NCI-H1092 treated with DMSO at 0.1 percent for 48 hours (cell line): ENCODE data around the gene ANKRD11.
"Not testable (repeated sequence)": the region's sequence is repeated elsewhere in the genome, so short reads cannot be mapped to it uniquely, and the experiment has no call there.

Source experiments
- DNase-seq: peaks from one replicate; lab custom pipeline; 2025; lab: John Stamatoyannopoulos, UW

The ANKRD11 gene

DNA sequence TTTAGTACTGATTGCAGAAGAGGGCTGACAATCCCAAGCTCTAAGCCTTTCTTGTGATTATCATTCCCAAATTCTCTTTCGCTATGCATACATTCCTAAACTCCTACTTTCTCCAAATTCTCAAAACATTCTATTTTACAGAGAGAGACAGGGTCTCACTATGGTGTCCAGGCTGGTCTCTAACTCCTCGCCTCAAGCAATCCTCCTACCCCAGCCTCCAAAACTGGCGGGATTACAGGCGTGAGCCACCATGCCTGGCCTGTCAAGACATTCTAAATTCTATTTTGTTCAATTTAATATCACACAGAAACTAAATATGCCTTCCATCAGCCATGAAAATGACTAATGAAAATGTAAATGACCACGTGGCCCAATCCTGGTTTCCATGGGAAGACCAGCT, 39.8 kb downstream of the ANKRD11 start:
- DNase-seq: no peak

DNA sequence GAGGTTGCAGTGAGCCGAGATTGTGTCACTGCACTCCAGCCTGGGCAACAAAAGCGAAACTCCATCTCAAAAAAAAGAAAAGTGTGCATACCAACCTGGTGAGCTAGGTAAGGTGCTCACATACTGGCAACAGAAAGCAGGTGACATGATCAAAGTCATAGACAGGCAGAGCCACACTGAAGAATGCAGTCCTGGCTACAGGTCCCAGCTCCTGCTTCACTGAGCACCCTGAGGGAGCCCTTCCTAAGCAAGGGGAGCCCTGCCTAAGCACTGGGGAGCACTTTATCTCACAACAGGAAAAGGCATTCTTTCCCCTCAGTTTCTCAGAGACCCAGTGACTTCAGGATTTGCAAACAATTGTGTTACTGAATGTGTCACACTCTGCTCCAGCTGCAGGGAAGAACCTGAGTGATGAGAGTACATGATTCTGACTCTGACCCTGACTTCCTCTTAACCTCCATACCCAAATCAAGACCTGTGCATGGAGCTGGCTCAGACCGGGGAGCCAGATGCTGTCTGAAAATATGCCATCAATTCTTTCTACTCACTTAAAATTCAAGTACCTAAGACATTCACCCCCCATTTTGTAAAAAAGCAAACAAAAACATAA, 40.5 kb downstream of the ANKRD11 start:
- no peak for DNase-seq

DNA sequence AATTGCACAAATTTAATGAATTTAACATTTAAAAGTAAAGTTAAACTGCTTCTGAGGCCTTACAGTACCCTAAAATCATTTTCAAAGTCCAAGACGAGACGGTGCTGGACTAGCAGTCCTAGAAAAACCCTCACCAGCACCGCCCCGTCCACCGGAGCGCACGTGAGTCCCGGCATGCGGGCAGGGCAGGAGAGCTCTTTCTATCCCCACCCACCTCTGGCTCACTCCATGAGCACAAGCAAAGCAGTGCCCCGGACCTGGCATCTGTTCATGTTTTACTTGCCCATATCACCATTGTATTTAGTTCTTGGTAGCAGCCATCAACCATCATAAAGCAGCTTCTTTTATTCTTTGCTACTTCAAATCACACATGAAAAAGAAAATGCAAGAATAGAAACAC, 41.7 kb downstream of the ANKRD11 start:
- DNase-seq: no peak

DNA sequence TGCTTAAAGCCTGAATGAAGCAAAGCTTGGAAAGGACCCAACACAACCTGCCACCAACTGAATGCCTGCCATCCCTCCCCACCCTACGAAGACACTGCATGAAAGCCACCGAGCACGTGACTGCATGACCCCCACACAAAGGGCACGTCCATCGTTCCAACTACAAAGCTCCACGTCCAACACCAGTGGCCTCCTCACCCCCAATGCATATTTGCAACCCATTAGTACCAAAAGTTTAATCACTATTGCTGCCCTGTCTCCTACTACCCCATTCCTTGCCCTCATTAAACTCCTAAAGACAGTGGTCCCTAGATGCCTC, 43.4 kb downstream of the ANKRD11 start:
- DNase-seq: no peak

DNA sequence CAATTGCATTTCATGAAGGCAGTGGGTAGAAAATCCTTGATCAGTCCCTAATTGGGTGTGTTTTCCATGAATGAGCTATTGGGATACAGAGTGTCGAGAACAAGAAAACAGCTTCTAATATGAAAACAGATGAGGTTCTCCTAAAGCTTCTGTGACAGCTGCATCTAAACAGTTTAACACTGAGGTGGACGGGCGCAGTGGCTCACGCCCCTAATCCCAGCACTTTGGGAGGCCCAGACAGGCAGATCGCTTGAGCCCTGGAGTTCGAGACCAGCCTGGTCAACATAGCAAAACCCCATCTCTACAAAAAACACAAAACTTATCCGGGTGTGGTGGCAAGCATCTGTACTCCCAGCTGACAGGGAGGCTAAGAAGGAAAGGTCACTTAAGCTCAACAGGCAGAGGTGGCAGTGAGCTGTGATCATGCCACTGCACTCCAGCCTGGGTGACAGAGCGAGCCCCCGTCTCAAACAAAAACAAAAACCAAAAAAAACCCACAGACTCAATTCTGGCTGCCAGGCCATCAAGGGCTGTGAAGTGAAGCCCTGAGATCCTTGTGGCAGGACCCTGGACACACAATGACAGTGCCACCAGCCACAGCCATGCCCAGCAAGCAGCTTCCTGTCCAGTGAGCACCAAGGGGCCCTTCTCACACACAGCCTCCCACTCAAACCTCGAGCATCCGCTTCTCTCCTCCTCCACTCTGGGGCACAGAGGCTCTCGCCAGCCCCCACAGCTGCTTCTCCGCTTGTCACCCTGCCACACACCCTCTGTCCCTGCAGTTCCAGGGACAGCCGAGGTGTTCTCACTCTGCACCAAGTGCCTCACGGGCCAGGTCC, 44.0 kb downstream of the ANKRD11 start:
- no peak for DNase-seq

DNA sequence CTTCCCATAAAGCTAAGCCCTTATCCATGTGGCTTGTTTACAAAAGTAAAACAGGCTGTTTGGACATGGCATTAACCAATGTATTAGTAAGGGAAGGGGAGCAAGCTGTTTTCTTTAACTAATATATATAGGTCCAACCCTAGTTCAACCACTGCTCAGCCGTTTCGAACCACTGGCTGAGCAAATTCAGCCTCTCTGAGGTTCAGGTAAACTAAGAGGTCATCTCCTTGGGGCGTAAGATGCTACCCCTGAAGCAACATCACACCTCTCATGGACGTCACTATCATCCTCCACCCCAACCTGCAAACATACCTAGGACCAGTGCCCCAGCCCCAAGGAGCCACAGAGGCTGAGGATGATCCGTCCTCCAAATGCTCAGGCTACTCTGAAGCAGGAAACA, 45.2 kb downstream of the ANKRD11 start:
- no peak for DNase-seq

DNA sequence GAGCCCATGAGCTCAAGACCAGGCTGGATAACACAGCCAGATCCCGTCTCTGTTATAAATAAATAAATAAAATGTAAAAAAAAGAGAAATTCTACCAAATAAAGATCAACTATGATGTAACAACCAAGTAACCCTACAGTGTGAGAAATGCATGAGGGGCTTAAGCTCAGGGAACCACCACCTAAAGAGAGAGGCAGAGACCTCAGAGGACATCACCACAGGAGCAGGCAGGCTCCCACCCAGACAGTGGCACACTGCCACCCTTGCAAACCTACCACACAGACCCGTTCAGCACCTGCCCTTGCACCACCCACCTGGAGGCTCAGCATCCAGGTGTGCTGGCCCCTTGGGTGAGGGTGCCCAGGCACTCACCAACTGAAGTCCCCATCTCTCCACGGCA, 45.6 kb downstream of the ANKRD11 start:
- no peak for DNase-seq

DNA sequence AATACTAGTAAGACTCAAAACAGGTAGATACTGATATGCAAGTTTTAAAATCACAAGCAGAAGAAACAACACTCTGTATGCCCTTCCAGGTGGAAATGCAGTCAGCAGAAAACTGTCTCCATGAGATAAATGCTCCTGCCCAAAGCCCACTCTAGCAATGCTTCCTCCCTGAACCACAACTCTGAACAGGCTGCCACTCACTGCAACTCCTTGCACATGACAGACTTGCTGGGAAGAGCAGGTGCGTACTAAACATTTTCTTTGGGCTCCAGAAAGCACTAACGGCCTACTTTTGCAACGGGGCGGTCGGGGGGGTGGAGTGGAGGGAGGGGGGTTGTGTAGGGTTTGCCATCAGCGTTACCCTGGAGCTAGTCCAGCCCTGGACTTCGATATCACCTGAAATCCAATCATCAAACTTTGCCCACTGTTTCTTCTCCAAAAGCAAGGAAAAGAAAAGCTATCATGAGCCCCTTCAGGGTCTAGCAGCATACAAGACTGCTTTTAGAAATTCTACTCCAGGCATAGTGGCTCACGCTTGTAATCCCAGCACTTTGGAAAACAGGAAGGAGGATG, 46.1 kb downstream of the ANKRD11 start:
- DNase-seq: no peak

DNA sequence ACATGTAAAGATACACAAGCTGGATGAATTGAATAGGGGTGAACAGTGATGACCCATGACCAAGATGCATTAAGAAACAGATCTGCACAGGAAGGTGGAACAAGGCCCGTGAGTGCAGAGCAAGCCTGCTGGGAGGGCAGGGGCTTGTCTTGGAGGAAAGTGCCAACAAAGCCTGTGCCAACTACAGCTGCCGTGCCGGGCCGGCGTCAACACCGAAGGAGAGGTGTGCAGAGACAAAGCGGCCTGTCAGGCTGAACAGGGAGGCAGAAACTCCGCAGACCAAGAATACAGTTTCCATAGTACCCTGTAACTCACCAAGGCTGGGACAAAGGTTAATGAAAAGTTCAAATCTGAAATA, 46.7 kb downstream of the ANKRD11 start:
- DNase-seq: no peak

DNA sequence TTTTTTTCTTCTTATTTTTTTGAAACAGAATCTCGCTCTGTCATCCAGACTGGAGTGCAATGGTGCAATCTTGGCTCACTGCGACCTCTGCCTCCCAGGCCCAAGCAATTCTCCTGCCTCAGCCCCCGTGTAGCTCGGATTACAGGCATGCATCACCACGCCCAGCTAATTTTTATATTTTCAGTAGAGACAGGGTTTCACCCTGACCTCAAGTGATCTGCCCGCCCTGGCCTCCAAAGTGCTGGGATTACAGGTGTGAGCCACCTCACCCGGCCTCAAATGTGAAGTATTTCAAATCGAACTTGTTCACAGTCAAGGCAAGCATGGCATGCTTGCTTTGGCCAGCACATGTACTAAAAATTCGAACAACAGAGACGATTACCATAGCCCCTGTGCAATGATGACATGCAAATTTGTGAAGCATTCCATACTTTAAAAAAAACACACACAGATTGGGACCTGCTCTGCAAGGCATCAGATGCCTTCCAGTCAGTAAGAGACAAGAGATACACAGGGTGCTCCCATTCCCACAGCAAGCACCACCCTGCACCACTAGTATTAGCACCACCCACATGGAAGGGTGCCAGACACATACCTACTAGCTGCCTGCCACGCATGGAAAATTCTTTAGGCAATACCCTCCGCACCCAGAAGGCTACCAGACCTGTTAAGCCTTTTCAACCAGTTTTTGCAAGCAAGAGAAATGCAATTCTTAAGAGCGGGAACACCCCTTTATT, 47.2 kb downstream of the ANKRD11 start:
- no peak for DNase-seq

DNA sequence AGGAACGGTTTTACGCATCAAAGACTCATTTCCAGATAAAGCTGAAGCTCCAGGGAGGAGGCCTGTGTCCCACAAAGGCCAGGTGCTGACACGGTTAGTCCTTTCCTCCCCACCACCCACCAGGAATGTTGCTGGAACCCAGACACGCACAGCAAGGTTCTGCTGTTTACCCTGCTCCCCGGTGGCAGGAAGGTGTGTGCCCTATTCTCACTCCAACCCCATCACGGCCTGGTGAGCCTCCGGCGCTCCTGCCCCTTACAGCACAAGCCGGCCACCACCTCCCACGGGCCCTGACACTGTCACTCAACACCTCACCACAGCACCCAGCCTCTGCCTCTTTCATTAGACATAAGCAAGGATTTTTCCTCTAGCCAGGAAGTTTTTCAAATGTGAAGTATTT, 47.8 kb downstream of the ANKRD11 start:
- DNase-seq: no peak

DNA sequence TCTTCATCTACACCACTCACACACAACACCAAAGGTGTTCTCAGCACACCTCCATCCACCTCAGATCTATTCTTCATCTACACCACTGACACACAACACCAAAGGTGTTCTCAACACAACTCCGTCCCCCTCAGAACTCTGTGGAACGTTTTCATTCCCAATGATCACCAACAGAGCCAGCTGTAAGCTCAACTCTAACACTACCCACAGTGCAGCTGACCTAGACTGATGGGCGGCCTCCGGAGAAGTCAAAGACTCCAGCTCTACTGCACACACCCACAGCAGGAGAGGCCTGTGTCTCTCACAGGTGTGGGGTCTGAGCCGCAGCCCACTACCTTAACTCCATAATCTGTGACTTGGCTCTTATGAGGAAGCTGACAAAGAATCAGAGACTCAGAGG, 50.7 kb downstream of the ANKRD11 start:
- DNase-seq: no peak

DNA sequence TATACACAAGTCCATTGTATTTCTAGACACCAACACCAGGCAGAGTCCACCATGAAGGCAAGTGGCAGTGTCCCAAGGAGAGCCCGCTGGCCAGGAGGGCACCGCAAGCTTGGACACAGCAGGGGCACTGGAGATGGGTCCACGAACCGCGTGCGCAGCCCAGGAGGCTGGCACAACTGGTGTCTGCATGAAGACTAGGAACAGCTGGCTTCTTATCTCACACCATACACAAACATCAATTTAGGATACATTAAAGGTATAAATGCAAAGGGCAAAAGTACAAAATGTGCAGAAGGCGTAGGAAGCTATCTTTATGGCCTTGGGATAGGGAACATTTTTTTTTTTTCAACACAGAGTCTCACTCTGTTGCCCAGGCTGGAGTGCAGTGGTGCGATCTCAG, 52.4 kb downstream of the ANKRD11 start:
- DNase-seq: no peak

DNA sequence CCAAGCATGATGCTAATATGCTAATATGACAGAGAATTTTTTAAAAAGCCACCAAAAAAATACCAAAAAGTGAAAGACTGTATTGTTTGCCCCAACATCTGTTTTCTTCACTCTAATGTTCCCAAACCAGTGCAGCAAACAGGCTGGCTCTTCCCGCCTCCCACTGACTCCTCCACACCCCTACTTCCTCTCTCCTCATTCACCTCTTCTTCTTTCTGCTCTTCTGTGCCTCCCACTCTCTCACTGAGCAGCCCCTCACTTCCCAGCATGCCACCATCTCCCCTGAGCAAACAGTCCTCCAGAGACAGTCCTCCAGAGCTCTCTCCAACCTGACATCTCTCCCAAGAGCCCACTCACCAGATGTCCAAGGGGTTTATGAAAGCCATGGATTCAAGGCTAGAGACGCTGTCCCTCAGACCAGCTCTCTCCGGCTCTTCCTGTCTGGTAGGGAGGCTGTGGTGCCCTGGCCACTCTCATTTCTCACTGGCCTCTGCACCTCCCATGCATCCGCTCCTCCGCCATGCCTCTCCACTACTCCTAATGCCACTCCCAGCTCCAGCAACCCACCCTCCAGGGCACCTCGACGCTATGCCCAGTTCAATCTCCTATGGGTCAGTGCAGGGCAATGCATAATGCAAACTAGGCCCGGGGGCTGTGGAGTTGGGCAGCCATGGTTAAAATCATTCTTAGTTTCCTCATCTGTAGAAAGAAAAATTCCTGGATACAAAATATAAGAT, 52.9 kb downstream of the ANKRD11 start:
- DNase-seq: no peak

DNA sequence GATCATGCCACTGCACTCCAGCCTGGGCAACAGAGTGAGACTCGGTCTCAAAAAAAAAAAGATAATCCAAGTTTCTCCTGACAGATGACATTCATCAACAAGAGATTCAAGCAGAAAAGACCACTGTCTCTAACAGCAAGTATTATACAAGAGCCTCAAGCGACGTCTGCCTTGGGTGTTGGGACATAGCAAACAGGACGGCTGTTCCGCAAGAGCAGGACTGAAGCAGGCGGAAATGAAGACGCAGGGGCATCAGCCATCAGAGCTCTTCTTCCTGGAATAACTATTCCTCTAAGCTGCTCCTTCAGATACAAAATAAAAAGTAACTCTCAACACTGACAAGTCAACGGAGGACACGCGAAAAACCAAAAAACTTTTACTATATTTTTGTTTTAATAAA, 54.0 kb downstream of the ANKRD11 start:
- DNase-seq: no peak

DNA sequence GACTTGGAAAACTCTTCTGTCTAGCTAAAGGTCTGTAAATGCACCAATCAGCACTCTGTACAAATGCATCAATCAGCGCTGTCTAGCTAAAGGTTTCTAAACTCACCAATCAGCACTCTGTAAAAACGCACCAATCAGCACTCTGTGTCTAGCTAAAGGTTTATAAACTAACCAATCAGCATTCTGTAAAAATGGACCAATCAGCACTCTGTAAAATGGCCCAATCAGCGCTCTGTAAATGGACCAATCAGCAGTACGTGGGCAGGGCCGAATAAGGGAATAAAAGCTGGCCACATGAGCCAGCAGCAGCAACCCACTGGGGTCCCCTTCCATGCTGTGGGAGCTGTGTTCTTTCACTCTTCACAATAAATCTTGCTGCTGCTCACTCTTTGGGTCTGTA, 55.3 kb downstream of the ANKRD11 start:
- not testable (repeated sequence) for DNase-seq

DNA sequence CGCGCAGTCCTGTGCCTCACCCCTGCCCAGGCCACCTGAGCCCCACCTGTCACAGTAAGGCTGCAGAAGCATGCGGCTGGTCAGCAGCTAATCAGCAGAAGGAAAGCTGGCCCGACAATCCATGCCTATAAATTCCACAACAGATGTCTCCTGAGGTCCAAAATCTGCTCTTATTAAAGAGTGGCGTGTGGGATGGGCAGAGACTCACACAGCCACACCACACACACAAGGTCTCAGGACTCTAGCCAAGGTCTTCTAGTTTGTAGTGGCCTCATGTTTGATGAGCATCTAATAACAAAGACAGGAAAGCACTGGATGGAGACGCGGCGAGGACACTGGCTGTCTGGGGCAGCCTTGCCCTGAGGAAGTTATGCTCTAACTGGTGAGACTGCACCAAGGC, 55.9 kb downstream of the ANKRD11 start:
- no peak for DNase-seq

DNA sequence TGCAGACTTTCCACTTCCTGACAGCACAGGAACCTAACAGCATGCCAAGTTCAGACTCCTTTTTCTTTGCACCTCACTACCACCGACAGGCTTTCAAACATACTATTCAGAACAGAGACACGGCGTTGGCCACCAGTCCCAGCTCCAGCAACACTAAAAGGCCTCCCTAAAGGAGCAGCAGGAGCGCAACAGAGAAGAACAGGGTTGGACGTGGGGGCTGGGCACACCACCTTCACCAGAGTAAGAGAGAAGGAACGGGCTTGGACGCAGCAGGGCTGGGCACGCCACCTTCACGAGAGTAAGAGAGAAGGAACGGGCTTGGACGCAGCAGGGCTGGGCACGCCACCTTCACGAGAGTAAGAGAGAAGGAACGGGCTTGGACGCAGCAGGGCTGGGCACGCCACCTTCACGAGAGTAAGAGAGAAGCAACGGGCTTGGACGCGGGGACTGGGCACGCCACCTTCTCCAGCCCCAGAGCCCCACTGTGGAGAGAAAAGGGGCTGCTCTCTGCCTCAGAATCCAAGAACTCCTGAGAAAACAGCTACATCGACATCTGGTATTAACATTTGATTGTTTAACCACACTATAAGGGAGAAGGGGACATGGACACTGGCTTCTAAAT, 56.9 kb downstream of the ANKRD11 start:
- DNase-seq: not testable (repeated sequence)

DNA sequence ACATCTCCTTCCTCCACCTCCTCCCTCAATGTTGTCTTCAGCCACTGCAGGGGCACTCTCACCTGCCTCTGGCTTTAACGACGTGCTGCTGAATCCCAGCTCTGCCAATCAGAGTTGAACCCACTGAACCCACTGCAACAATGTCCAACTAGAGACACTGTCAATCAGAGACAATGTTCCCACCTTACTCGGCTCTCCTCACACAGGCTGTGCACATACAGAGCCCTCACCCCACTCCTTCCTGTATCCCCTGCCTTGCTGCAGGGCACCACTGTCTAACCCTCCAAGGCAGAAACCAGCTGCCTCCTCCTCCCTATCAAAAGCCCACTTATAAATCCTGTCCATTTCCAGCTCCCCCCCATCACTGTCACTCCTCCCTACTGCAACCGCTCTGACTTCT, 58.7 kb downstream of the ANKRD11 start:
- no peak for DNase-seq

DNA sequence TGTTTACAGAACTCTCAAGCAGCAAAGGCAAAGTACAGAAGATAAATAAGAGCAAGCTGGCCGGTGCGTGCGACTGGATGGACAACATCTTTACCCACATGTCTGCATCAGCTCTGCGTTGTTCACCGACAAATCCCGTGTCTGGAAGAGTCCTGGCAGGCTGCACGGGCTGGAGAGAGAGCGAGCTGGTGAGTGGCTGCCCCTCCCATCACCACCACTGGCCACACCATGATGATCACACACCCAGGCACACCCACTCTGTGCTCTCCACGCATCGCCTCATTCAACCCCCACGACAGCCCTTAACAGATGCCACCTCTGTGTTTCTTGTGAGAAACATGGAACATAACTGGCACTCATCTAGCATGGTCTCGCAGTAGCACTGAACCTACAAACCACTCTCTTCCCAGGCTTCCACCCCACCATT, 59.2 kb downstream of the ANKRD11 start:
- DNase-seq: peak; percentile 8

DNA sequence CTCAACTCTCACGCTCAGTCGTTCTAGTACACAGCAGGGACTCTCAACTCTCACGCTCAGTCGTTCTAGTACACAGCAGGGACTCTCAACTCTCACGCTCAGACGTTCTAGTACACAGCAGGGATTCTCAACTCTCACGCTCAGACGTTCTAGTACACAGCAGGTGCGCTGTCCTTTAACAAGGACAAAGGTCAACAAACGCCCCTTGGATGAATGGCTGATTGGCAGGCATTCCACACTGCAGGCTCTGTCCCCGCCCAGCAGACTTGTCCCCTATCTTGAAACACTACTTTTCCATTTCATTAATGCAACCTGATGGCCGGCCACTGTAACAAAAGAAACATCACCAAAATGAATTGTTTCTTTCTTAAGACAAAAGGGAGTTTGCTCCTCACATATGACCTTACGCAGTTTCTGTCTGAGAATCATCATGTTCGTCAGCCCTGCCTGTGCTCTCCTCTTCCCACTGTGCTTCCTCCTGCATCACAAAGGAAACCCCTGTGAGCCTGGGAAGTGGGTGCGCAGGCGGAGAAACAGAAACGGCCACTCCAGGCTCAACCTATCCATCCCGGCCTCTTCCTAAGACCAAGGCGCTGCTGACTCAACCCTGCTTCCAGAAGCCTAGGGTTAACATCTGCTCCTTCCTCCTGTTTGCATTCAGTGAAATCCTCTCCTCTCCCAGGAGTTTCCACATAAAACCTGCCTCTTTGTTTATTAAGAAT, 59.8 kb downstream of the ANKRD11 start:
- no peak for DNase-seq
